Measurements from ENCODE around the gene SLC25A25.

- TF ChIP-seq ZBED1 (IDR thresholded peaks at IDR 0.05; ENCODE audit: borderline replicate concordance) (no peak), CTCF (IDR thresholded peaks at IDR 0.05 in 2 of 3, conservative IDR thresholded peaks at IDR 0.05 in 1 of 3; ENCODE audit: control insufficient read depth in 2 of 3, extremely low read depth in 1 of 3, insufficient read depth in 1 of 3, low read depth in 3 of 3, low read length in 3 of 3) (peak in 2 of 3 experiments; percentile 17 to 21; a peak in 3 of 6 replicates), POLR2A (IDR thresholded peaks at IDR 0.05; ENCODE audit: low read depth, low read length) (no peak), USF1 (IDR thresholded peaks at IDR 0.05; ENCODE audit: borderline replicate concordance, extremely low read length, insufficient read depth, low read depth, low read length) (no peak), NRF1 (conservative IDR thresholded peaks at IDR 0.05; ENCODE audit: low read depth, low read length) (no peak), MLLT1 (IDR thresholded peaks at IDR 0.05) (no peak), EED (IDR thresholded peaks at IDR 0.05; ENCODE audit: low read depth) (no peak), STAT3 (IDR thresholded peaks at IDR 0.05; ENCODE audit: low read depth, low read length) (no peak), YBX1 (IDR thresholded peaks at IDR 0.05) (no peak), POLR2AphosphoS5 (IDR thresholded peaks at IDR 0.05; ENCODE audit: low read length) (no peak), SREBF1 (IDR thresholded peaks at IDR 0.05; ENCODE audit: low read length) (no peak), BRCA1 (IDR thresholded peaks at IDR 0.05; ENCODE audit: low read depth, low read length) (no peak), BACH1 (IDR thresholded peaks at IDR 0.05; ENCODE audit: borderline replicate concordance) (no peak), TAF1 (IDR thresholded peaks at IDR 0.05; ENCODE audit: borderline replicate concordance, low read depth, low read length) (no peak)
Measured at GRCh38 chr9:128103589-128103962, 35.5 kb downstream of the SLC25A25 start.

All from GM12878 (cell line).